ENCODE data around the gene IZUMO2.
"Not testable (repeated sequence)": the region's sequence is repeated elsewhere in the genome, so short reads cannot be mapped to it uniquely, and the experiment has no call there.

The IZUMO2 gene

DNA sequence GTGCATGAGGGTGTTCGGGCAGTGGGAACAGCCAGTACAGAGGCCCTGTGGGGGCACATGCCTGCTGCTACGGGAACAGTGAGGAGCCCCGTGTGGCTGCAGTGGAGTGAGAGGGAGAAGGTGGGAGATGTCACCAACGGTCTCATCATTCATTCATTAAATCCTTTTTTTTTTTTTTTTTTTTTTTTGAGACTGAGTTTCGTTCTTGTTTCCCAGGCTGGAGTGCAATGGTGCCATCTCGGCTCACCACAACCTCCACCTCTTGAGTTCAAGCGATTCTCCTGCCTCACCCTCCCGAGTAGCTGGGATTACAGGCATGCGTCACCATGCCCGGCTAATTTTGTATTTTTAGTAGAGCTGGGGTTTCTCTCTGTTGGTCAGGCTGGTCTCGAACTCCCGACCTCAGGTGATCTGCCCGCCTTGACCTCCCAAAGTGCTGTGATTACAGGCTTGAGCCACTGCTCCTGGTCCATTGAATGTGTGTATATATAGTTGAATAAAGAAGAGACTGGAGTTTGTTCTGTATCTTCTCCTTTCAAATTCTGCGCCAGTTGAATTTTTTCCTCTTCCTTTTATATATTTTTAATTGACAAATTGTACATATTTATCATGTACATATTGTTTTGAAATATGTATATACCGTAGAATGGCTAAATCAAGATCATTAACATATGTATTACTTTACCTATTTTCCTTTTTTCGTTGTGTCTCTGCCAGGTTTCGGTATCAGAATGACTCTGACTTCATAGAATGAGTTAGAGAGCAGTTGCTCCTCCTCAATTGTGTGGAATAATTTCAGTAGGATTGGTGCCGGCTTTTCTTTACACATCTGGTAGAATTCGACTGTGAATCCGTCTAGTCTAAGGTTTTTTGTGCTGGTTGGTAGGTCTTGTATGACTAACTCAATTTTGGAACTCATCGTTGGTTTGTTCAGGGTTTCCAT lies 28.0 kb downstream of the IZUMO2 start:
- not testable (repeated sequence) for DNase-seq

DNA sequence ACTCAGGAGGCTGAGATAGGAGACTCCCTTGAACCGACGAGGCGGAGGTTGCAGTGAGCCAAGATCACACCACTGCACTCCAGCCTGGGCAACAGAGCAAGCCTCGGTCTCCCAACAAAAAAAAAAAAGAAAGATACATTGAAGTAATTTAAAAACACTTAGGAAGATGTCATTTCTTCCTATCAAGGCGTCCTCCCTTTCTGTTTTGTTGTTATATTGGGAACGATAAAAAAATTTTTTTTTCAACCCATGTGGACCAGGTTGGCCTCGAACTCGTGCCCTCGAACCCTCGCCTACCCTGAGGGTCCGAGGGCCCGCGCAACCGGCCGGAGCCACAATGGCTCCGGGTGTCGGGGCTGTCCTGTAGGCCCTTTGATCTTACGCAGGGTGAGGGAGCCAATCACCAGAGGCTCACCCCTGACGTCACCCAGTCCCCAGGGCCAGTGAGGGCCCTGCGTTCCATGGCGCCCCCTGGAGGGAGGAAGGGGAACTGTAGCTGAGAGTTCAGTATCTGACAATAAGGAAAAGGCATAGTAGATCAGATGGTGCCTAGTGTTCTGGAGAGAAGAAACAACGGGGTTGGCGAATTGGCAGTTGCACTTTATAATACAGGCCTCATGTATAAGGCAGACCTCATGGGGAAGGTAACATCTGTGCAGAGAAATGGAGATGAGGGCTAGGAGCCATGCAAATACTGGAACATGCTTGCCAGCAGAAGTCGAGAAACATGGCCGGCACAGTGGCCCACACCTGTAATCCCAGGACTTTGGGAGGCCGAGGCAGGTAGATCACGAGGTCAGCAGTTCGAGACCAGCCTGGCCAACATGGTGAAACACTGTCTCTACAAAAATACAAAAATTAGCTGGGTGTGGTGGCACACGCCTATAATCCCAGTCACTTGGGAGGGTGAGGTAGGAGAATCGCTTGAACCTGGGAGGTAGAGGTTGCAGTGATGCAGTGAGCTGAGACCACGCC lies 29.3 kb downstream of the IZUMO2 start:
- DNase-seq, result not testable (repeated sequence)

DNA sequence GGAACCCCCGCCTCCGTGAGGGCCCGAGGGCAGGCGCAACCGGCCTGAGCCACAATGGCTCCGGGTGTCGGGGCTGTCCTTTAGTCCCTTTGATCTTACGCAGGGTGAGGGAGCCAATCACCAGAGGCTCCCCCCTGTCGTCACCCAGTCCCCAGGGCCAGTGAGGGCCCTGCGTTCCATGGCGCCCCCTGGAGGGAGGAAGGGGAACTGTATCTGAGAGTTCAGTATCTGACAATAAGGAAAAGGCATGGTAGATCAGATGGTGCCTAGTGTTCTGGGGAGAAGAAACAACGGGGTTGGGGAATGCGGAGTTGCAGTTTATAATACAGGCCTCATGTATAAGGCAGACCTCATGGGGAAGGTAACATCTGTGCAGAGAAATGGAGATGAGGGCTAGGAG lies 59.1 kb downstream of the IZUMO2 start:
- DNase-seq, result not testable (repeated sequence)

DNA sequence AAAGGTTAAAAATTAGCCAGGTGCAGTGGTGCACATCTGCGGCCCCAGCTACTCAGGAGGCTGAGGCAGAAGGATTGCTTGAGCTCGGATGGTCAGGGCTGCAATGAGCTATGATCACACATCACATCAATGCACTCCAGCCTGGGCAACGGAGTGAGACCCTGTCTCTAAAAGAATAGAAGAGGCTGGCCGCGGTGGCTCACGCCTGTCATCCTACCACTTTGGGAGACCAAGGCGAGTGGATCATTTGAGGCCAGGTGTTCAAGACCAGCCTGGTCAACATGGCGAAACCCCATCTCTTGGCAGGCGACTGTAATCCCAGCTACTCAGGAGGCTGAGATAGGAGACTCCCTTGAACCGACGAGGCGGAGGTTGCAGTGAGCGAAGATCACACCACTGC lies 59.7 kb downstream of the IZUMO2 start:
- not testable (repeated sequence) for DNase-seq
